Karpas-422 (cell line): ENCODE measurements around the gene RNF19B. TPM values are rescaled to one million over a fixed set of nuclear protein-coding genes. Genes with fewer than 3 reads are reported as not detected.
A peak's percentile ranks its signal among the peaks of the same experiment; 100 is the strongest.

ENCODE experiments used
- DNase-seq: peaks from one replicate; pipeline ENCODE4 v3.0.0-alpha.2; 2015
- H2AFZ ChIP-seq: fragments of 200-600 bp; sonication (generic); 2 replicates; pipeline ENCODE4 v1.6.1; 2014; ENCODE audit warnings: antibody characterized with exemption, low read length, mixed read lengths
- H3K27ac ChIP-seq: fragments of 200-600 bp; sonication (generic); 2 replicates; pipeline ENCODE4 v1.5.1; 2014; ENCODE audit warnings: mild to moderate bottlenecking, low read length, moderate library complexity
- H3K27me3 ChIP-seq: fragments of 200-600 bp; sonication (generic); 2 replicates; pipeline ENCODE4 v1.6.1; 2014; ENCODE audit warnings: low read length, mixed read lengths
- H3K36me3 ChIP-seq: fragments of 200-600 bp; sonication (generic); 2 replicates; pipeline ENCODE4 v1.6.1; 2014; ENCODE audit warnings: low read length, mixed read lengths; ENCODE audit not compliant: insufficient read depth
- H3K4me1 ChIP-seq: fragments of 200-600 bp; sonication (generic); 2 replicates; pipeline ENCODE4 v1.6.1; 2014; ENCODE audit warnings: mild to moderate bottlenecking, low read length, mixed read lengths
- H3K4me2 ChIP-seq: fragments of 200-600 bp; sonication (generic); 2 replicates; pipeline ENCODE4 v1.6.1; 2014; ENCODE audit warnings: low read length, low read depth, mild to moderate bottlenecking; ENCODE audit not compliant: poor library complexity, severe bottlenecking
- H3K4me3 ChIP-seq: fragments of 200-600 bp; sonication (generic); 2 replicates; pipeline ENCODE4 v1.5.1; 2014; ENCODE audit warnings: mild to moderate bottlenecking, antibody characterized with exemption, low read length, mixed read lengths
- H3K79me2 ChIP-seq: fragments of 200-600 bp; sonication (generic); 2 replicates; pipeline ENCODE4 v1.6.1; 2014; ENCODE audit warnings: mild to moderate bottlenecking, low read length, mixed read lengths
- H3K9ac ChIP-seq: fragments of 200-600 bp; sonication (generic); 2 replicates; pipeline ENCODE4 v1.6.0; 2014; ENCODE audit warnings: low read length
- H3K9me2 ChIP-seq: fragments of 200-600 bp; sonication (generic), shearing (Covaris generic); replicated peaks from 2 replicates; pipeline ENCODE4 v1.6.0; 2014; ENCODE audit warnings: mild to moderate bottlenecking, low read length, moderate library complexity; ENCODE audit not compliant: insufficient read depth
- H3K9me3 ChIP-seq: fragments of 300-700, 200-600 bp; sonication (generic); 2 replicates; pipeline ENCODE4 v1.6.1; 2014; ENCODE audit warnings: low read length, mixed read lengths
- H4K20me1 ChIP-seq: fragments of 200-600 bp; sonication (generic); 2 replicates; pipeline ENCODE4 v1.6.1; 2014; ENCODE audit warnings: mild to moderate bottlenecking, antibody characterized with exemption, low read length, low read depth; ENCODE audit not compliant: insufficient read depth
- total RNA-seq: library from RNA; depleted of rRNA; stranded (reverse); fragments of >200 nt; shearing (Covaris generic); gene quantifications from 2 replicates; pipeline ENCODE4 v1.2.3, GENCODE V29; 2014; ENCODE audit warnings: low replicate concordance

The RNF19B gene
- total RNA-seq, 1 experiment from 2014 or later = 86.1 TPM

DNA sequence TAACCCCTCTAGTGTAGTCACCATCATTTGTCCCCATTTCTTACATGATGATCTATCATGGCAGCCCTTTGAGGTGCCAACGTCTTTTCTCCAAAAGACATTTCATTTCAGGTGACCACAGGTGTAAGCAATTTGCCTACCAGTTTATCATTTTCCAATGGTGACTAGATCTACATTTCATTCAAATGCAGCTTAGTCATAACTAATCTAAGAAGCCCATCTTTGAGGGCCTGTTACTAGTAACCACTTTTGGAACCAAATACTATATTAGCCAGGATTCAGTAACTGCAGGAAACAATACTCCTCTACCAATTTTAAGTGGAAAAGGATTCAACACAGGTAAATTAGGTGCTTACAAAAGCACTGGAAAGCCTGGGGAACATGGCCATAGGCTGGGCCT, 32.8 kb downstream of the RNF19B start:
- no peak overlapping the region for H2AFZ ChIP-seq
- H3K79me2 ChIP-seq = 0 out of 2 replicates have a peak, but pooled peaks cover 3% of the 10 kb centered on the region
- no peak overlapping the region for H3K9ac ChIP-seq
- no peak for DNase-seq
- no peaks in the 10 kb centered on the region for H3K27me3 ChIP-seq
- no peaks in the 10 kb centered on the region for H3K9me2 ChIP-seq
- H3K36me3 ChIP-seq = peaks cover 38% of the 10 kb centered on the region
- no peak overlapping the region for H3K4me3 ChIP-seq
- H4K20me1 ChIP-seq = no peaks in the 10 kb centered on the region
- peak overlapping the region; percentile 31 for H3K27ac ChIP-seq
- no peaks in the 10 kb centered on the region for H3K9me3 ChIP-seq
- no peak overlapping the region for H3K4me2 ChIP-seq
- H3K4me1 ChIP-seq = peaks cover 14% of the 10 kb centered on the region

DNA sequence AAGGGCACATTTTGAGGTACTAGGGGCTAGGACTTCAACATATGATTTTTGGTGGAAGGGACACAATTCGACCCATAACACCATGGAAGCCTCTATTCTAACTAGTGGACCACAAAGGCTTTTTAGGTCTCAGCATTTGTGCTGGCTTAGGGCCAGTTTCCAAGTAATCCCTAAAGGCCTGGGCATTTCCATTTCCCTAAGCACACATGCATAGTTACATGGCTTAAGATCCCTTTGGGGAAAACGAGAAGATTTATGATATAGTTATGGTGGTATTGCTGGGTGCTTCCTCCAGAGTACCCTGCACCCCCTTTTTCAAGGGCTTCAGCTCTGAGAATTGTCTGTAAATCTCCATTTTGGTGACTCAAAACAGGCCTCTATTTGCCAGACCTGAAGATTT, 35.2 kb downstream of the RNF19B start:
- no peak overlapping the region for H2AFZ ChIP-seq
- DNase-seq = peak; percentile 45
- peak overlapping the region; percentile 51 for H3K27ac ChIP-seq
- no peak overlapping the region for H3K4me2 ChIP-seq
- H3K9me3 ChIP-seq = no peaks in the 10 kb centered on the region
- peaks cover 7% of the 10 kb centered on the region for H3K4me1 ChIP-seq
- H3K9ac ChIP-seq = no peak overlapping the region
- H3K79me2 ChIP-seq = no peaks in the 10 kb centered on the region
- peaks cover 21% of the 10 kb centered on the region for H3K36me3 ChIP-seq
- H3K9me2 ChIP-seq = no peaks in the 10 kb centered on the region
- H4K20me1 ChIP-seq = no peaks in the 10 kb centered on the region
- no peak overlapping the region for H3K4me3 ChIP-seq
- no peaks in the 10 kb centered on the region for H3K27me3 ChIP-seq

DNA sequence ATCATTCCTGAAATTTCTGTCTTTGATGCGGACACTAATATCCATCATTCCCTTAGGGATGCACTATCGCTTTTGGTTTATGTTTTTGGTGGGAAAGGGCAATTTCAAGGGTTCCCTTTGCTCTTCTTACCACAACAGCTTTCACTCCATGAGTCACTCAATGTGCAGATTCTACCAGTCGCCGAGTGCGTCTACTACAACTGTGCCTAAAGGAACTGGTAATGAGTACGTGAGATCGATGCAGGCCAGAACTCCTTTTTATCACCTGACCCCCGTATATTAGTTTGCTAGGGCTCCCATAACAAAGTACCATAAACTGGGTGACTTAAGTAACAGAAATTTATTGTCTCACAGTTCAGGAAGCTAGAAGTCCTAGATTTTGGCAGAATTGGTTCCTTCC, 35.9 kb downstream of the RNF19B start:
- H3K9me2 ChIP-seq = no peaks in the 10 kb centered on the region
- no peak for DNase-seq
- H3K4me3 ChIP-seq = no peak overlapping the region
- H3K27ac ChIP-seq = no peak overlapping the region
- no peak overlapping the region for H3K4me2 ChIP-seq
- H3K27me3 ChIP-seq = no peaks in the 10 kb centered on the region
- peaks cover 3% of the 10 kb centered on the region for H3K4me1 ChIP-seq
- H3K9me3 ChIP-seq = no peaks in the 10 kb centered on the region
- no peak overlapping the region for H2AFZ ChIP-seq
- peaks cover 17% of the 10 kb centered on the region for H3K36me3 ChIP-seq
- H4K20me1 ChIP-seq = no peaks in the 10 kb centered on the region
- no peak overlapping the region for H3K9ac ChIP-seq
- no peaks in the 10 kb centered on the region for H3K79me2 ChIP-seq

DNA sequence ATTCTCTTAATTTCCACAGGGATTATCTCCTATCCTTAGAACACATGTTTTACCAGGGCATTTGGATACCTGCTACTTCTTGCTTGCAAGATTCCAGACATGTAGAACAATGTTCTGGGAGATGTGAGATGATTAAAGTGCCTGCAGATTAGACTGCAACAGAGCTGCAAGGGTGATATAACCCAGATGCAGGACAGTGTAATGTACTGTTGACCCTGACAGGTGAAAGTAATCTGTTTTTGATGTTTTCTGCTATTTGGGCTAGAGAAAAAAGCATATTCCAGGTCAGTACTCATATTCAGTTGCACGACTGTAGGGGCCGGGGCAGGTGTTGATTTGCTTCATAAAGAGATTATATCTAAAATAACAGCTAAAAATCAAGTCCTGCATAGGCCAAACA, 36.3 kb downstream of the RNF19B start:
- no peak for DNase-seq
- H3K9ac ChIP-seq = no peak overlapping the region
- no peak overlapping the region for H3K27ac ChIP-seq
- H3K4me3 ChIP-seq = no peak overlapping the region
- H3K4me2 ChIP-seq = no peak overlapping the region
- no peaks in the 10 kb centered on the region for H3K4me1 ChIP-seq
- no peaks in the 10 kb centered on the region for H4K20me1 ChIP-seq
- no peaks in the 10 kb centered on the region for H3K27me3 ChIP-seq
- H2AFZ ChIP-seq = no peak overlapping the region
- H3K79me2 ChIP-seq = no peaks in the 10 kb centered on the region
- H3K9me2 ChIP-seq = no peaks in the 10 kb centered on the region
- H3K9me3 ChIP-seq = no peaks in the 10 kb centered on the region
- H3K36me3 ChIP-seq = peaks cover 15% of the 10 kb centered on the region

DNA sequence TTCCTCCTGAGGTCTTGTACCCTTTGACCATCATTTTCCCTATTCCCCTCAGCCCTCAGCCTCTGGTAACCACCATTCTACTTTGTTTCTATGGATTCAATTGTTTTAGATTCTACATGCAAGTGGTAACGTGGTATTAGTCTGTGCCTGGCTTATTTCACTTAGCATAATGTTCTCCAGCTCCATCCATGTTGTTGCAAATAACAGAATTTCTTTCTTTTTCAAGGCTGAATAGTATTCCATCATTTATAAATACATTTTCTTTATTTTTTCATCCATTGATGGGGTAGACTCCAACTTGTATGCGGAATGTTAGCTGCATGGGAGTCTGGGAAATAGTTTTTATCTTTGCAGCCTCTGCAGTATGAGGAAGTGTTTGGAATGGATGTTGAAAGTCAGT, 37.2 kb downstream of the RNF19B start:
- H4K20me1 ChIP-seq = no peaks in the 10 kb centered on the region
- H3K4me3 ChIP-seq = no peak overlapping the region
- no peak overlapping the region for H3K4me2 ChIP-seq
- no peak overlapping the region for H3K9ac ChIP-seq
- no peak overlapping the region for H2AFZ ChIP-seq
- H3K9me3 ChIP-seq = no peaks in the 10 kb centered on the region
- no peaks in the 10 kb centered on the region for H3K27me3 ChIP-seq
- H3K27ac ChIP-seq = no peak overlapping the region
- no peaks in the 10 kb centered on the region for H3K9me2 ChIP-seq
- no peaks in the 10 kb centered on the region for H3K79me2 ChIP-seq
- DNase-seq = peak; percentile 40
- peaks cover 10% of the 10 kb centered on the region for H3K36me3 ChIP-seq
- no peaks in the 10 kb centered on the region for H3K4me1 ChIP-seq

DNA sequence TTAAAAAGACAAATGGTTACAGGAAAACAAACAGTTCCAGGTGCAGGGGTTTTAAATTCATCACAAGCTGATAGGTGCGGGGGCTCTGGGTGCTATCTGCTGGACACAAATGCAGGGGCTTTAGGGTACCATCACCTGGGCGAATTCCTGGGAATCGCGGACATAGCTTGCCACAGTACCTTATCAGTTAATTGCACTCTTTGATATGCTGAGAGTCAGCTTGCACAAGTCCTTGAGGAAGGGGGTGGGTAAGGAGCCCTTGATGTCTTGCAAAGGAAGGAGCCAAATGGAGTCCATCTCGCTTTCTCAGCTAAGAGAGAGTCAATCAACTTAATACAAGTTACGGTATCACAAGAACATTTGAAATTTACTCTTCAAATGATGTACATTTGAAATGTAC, 38.0 kb downstream of the RNF19B start:
- Histone ChIP-seq H3K9me2 (no peaks in the 10 kb centered on the region), H3K4me3 (no peak overlapping the region), H3K27ac (no peak overlapping the region), H3K27me3 (no peaks in the 10 kb centered on the region), H3K79me2 (no peaks in the 10 kb centered on the region), H3K9ac (no peak overlapping the region), H3K36me3 (peaks cover 1% of the 10 kb centered on the region; the same call in 1 of the 2 replicates), H4K20me1 (no peaks in the 10 kb centered on the region), H2AFZ (no peak overlapping the region), H3K4me2 (no peak overlapping the region), H3K4me1 (no peaks in the 10 kb centered on the region), H3K9me3 (no peaks in the 10 kb centered on the region)
- DNase-seq = peak; percentile 40

DNA sequence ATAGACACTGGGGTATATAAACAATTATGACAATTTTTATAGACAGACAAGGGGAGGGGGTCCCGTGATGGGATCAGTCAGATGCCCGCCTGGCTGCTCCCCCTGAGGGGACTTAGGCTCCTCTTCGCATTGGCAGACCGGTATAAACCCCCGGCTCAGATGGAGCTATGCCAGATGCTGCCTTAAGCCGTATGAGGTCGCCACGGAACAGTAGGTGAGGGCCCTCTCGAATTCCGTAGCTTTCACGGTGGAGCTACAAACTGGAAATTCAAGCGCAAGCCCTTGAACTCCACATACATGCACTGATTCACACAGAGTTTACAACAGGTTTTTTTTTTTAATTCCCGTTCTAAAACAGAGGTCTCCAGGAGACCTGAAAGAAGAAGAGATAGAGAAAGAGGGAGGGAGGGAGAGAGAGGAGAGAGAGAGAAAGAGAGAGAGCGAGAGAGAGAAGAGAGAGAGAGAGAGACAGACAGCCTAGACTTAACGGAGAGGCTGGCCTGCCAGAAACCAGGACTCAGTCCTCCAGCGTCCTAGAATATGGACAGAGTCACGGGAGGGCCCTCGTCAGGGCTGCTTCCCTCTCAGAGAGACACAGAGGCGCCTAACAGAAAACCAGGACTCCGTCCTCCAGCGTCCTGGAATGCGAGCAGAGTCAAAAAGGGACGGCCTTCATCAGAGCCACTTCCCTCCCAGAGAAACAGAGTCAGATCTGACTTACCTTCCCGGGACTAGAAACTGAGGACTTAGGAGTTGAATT, 39.0 kb downstream of the RNF19B start:
- Histone ChIP-seq H3K9ac (no peak overlapping the region), H3K4me2 (no peak overlapping the region), H3K79me2 (no peaks in the 10 kb centered on the region), H3K9me2 (no peaks in the 10 kb centered on the region), H3K36me3 (no peaks in the 10 kb centered on the region), H3K27ac (no peak overlapping the region), H4K20me1 (no peaks in the 10 kb centered on the region), H2AFZ (no peak overlapping the region), H3K27me3 (no peaks in the 10 kb centered on the region), H3K4me1 (no peaks in the 10 kb centered on the region), H3K9me3 (no peaks in the 10 kb centered on the region), H3K4me3 (no peak overlapping the region)
- DNase-seq = peak; percentile 39

DNA sequence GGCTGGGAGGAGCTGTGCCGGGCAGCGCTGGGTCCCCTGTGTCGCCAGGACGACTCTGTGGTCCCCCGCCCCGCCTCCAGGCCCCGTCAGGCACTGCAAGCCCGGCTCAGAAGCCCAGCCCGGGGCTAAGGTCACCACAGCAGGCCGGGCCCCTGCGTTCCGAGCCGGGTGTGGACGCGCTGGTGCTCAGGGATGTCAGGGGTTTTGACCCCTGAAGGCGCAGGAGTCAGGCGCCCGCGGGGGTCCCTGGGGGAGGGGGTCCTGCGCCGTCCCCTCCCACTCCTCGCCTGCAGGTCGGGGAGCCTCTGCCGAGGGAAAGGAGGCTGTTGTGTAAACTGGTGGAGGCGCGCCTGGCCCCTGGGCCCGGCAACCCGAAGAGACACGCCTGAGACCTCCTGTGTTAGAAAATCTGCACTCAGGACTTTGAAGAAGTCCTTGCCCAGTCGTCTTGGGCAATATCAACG, 39.7 kb downstream of the RNF19B start:
- no peaks in the 10 kb centered on the region for H3K9me2 ChIP-seq
- no peaks in the 10 kb centered on the region for H3K27me3 ChIP-seq
- no peak overlapping the region for H2AFZ ChIP-seq
- H3K27ac ChIP-seq = no peak overlapping the region
- no peak overlapping the region for H3K9ac ChIP-seq
- H3K4me1 ChIP-seq = no peaks in the 10 kb centered on the region
- DNase-seq = no peak
- peaks cover 4% of the 10 kb centered on the region; the same call in 1 of the 2 replicates for H3K36me3 ChIP-seq
- no peaks in the 10 kb centered on the region for H4K20me1 ChIP-seq
- H3K9me3 ChIP-seq = no peaks in the 10 kb centered on the region
- no peak overlapping the region for H3K4me2 ChIP-seq
- no peak overlapping the region for H3K4me3 ChIP-seq
- no peaks in the 10 kb centered on the region for H3K79me2 ChIP-seq
